Subcutaneous abdominal adipose tissue (tissue), 5 donors: ENCODE results near the gene BICD1.

ENCODE experiments used
- H3K27ac ChIP-seq: one replicate; pipeline ENCODE4 v1.7.0; 2013; ENCODE audit warnings: low read depth, mild to moderate bottlenecking, inconsistent platforms, low read length, moderate library complexity
- H3K27me3 ChIP-seq, 5 donors: one replicate each; pipeline ENCODE4 v1.7.0; 2013; ENCODE audit warnings: low read length in 5 of 5, inconsistent platforms in 1 of 5; ENCODE audit not compliant: control insufficient read depth in 5 of 5, insufficient read depth in 4 of 5
- H3K36me3 ChIP-seq, 5 donors: one replicate each; pipeline ENCODE4 v1.7.0; 2013; ENCODE audit warnings: low read length in 5 of 5; ENCODE audit not compliant: control insufficient read depth in 5 of 5, insufficient read depth in 5 of 5
- H3K4me1 ChIP-seq, 5 donors: one replicate each; pipeline ENCODE4 v1.7.0; 2013; ENCODE audit warnings: low read length in 5 of 5, mild to moderate bottlenecking in 3 of 5, moderate library complexity in 1 of 5; ENCODE audit not compliant: control insufficient read depth in 5 of 5, insufficient read depth in 5 of 5
- H3K4me3 ChIP-seq, 5 donors: one replicate each; pipeline ENCODE4 v1.7.0; 2013; ENCODE audit warnings: low read length in 5 of 5, low read depth in 1 of 5
- H3K9ac ChIP-seq, 5 donors: one replicate each; pipeline ENCODE4 v1.7.0; 2013; ENCODE audit warnings: low read length in 5 of 5, mild to moderate bottlenecking in 4 of 5, moderate library complexity in 3 of 5
- H3K9me3 ChIP-seq, 5 donors: one replicate each; pipeline ENCODE4 v1.7.0; 2013; ENCODE audit warnings: low read length in 5 of 5; ENCODE audit not compliant: control insufficient read depth in 5 of 5
- donor health status: healthy.
- donor health status: healthy.
- donor health status: healthy.
- donor health status: healthy.
- donor health status: healthy.

The BICD1 gene

DNA sequence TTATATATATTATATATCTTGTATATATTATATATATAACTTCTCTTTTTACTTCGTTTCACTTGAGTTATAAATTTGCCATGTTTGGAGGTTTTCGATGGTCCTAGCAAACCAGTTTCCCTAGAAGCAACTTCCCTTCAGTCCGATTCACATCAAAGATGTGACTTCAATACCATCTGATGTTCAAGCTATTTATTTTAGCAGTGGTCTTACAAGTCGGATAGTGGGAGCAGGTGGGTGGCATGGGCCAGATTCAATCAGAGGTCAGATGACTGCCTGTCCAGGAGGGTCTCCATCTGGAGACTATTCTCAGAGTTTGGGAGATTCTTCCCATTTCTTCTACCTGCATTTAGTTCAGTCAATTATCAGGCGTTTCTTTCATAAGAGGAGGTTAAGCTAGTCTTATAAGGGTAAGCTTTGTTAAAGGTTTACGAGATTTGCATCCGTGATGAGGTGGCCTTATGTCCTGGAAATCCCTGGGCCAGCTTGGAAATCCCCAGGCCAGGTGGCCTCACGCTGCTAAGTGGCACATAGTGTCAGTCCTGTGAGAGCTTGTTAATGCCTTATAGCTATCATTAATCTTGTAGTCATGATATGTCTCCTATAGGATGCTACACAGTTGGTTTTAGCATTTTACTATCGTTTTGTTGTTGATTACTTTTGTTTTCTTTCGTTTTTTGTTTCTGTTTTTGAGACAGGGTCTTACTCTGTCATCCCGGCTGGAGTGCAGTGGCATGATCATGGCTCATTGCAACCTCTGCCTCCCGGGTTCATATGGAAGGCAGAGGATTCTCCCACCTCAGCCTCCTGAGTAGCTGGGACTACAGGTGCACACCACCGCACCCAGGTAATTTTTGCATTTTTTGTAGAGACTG is 145.8 kb downstream of the BICD1 start:
- no peak overlapping the region for H3K27ac ChIP-seq
- H3K4me1 ChIP-seq = no peaks in the 10 kb centered on the region
- no peak overlapping the region for H3K9ac ChIP-seq

DNA sequence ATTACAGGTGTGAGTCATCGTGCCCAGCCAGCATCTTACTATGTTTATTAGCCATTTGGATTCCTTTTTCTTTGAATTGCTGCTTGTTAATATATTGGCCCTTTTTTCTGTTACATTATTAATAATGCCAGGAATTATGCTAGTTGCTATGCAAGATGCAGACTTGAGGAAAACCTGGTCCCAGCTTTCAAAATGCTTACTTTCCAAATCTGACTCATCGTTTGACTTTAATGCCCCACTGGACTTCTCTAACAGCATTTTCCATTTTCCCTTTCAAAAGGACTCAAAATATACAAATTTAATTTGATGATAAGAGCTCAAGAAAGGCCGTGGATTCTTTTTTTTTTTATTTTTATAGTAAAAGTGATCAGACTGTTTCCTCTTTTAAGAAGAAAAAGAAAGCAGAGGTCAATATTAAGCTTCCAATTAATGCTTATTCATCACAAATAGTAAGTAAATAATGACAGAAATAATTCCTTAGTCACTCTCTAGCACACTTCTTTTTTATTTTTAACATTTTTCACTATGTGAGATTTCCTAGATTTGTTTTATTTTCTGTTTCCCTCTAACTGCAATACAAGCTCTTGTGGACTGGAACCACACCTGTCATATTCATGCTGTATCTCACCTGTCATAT is 146.6 kb downstream of the BICD1 start:
- no peaks in the 10 kb centered on the region for H3K36me3 ChIP-seq
- H3K9ac ChIP-seq = no peak overlapping the region
- peaks cover 0 to 6% (median 0%) of the 10 kb centered on the region in 5 donors for H3K9me3 ChIP-seq
- no peak overlapping the region for H3K27ac ChIP-seq
- no peak overlapping the region for H3K4me3 ChIP-seq
- H3K4me1 ChIP-seq = no peaks in the 10 kb centered on the region
- no peaks in the 10 kb centered on the region for H3K27me3 ChIP-seq

More for the DNA sequence above, 145.8 kb downstream of the BICD1 start:
- H3K36me3 ChIP-seq = no peaks in the 10 kb centered on the region
- no peak overlapping the region for H3K4me3 ChIP-seq
- H3K27me3 ChIP-seq = no peaks in the 10 kb centered on the region
- H3K9me3 ChIP-seq = peaks cover 0 to 4% (median 0%) of the 10 kb centered on the region in 5 donors

DNA sequence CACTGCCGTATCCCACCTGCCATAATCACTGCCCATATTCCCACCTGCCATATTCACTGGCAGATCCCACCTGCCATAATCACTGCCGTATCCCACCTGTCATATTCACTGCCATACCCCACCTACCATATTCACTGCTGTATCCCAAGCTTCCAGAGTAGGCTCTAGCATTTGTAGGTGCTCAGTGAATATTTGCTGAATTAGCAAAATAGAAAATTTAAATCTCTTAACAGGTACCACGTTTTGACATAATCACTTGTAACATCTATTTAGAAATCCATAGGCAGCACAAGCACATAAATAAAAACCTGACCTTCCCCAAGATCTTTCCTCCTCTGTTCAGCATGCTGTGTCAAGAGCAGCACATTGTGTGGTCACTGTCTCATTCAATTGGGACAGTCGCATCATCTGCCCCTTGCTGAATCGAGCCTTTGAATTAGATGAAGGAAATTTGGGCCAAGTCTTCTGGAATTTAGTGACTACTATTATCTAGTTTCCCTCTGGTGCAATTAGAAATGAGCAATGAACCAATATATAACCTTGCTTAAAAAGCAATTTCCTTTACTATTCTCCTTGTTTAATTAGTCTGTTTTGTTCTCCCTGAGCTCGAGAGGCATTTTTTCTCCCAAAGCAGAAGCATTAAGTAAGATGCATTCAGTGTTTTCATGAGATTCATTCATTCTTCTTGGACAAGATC is 147.8 kb downstream of the BICD1 start:
- Histone ChIP-seq H3K27ac (no peak overlapping the region), H3K27me3 (no peaks in the 10 kb centered on the region), H3K4me3 (no peak overlapping the region), H3K36me3 (no peaks in the 10 kb centered on the region), H3K4me1 (no peaks in the 10 kb centered on the region), H3K9ac (no peak overlapping the region), H3K9me3 (peaks cover 0 to 6% (median 0%) of the 10 kb centered on the region in 5 donors)

DNA sequence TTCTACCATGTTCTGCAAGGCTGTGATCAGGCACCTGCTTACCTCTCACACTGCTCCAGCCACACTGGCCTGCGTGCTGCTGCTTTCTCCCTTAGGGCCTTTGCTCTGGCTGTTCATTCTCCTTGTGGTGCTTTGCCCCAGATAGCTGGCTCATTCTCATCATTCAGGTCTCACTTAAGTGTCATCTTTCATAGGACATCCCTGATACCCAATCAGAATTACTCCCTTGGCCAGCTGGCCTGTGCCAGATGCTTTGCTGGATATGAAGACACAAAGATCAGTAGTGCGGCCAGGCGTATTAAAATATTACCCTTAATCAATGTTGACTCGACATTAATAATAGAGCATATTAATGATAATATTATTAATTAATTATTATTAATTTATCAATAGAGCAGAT is 148.9 kb downstream of the BICD1 start:
- Histone ChIP-seq H3K4me1 (no peaks in the 10 kb centered on the region), H3K9me3 (peaks cover 0 to 6% (median 0%) of the 10 kb centered on the region in 5 donors), H3K9ac (no peak overlapping the region), H3K27me3 (no peaks in the 10 kb centered on the region), H3K27ac (no peak overlapping the region), H3K4me3 (no peak overlapping the region), H3K36me3 (no peaks in the 10 kb centered on the region)

DNA sequence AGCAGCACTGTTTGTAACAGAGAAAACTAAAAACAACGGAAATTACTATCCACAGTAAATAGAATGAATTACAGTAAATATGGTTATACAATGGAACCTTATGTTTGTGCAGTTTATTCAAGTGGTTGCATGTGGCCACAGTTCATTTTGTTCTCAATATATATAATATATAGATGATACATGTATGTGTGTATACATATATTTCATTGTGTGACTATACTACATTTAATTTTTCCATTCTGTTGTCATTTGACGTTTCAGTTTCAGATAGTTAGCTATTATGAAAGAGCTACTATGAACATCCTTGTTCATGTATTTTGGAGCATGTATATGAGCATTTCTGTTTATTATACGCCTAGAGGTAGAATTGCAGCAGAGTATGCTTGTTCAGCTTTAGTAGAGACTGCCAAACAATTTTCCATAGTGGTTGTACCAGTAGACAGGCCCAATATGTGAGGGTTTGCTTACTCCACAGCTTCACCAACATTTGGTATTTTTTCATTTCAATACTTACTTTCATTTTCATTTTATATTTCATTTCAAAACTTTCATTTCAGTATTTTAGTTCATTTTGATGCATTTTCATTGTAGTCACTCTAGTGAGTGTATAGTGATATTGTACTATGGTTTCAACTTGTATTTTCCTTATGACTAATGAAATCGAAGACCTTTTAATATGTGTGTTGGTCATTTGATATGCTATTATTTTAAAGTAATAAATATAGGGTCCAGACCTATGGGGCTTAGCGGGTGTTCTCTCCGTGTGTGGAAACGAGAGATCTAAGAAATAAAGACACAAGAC is 151.2 kb downstream of the BICD1 start:
- H3K4me3 ChIP-seq = no peak overlapping the region

DNA sequence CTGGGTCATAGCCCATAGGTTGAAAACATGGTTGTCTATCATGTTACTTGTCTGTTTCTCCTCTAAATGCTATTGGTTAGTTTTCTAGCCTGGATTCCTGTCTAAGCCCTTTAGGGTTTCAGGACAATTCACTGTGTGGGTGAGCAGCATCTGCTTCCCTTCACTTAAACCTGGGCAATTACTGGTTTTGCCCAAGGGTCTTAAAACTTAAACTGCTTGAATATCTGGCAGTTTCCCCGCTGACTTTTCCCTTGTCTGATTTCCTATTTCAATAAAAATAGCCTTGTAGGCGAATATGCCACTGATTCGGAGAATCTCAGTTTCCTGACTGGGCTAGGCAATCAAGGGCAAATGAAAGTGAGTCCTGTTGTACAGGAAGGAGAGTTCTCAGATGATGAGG is 154.0 kb downstream of the BICD1 start:
- Histone ChIP-seq H3K9ac (no peak overlapping the region), H3K27ac (no peak overlapping the region), H3K4me1 (peaks cover 0 to 8% (median 6%) of the 10 kb centered on the region in 5 donors), H3K9me3 (peaks cover 0 to 6% (median 0%) of the 10 kb centered on the region in 5 donors), H3K4me3 (no peak overlapping the region), H3K27me3 (no peaks in the 10 kb centered on the region), H3K36me3 (no peaks in the 10 kb centered on the region)

More for the DNA sequence above, 151.2 kb downstream of the BICD1 start:
- Histone ChIP-seq H3K9ac (no peak overlapping the region), H3K4me1 (no peaks in the 10 kb centered on the region), H3K27me3 (no peaks in the 10 kb centered on the region), H3K36me3 (no peaks in the 10 kb centered on the region), H3K27ac (no peak overlapping the region), H3K9me3 (peaks cover 0 to 6% (median 0%) of the 10 kb centered on the region in 5 donors)

DNA sequence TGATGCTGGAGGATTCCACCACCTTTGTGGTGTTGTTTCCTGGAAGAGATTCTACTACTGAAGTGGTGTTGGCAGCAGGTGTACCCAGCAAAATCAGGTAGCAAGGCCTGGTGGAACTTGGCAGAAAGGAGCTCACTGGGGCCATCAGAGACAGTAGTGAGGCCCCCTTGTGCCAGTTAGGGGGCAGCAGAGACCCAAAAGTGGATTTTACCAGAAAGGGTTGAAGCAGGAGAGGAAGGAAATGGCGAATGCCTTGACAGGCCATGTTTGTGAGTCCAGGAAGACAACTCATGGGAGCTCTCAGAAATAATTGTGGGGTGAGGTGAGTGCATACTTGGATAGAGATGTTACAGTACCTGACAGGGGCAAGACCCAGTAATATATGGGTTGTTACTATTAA is 155.0 kb downstream of the BICD1 start:
- H3K9ac ChIP-seq = no peak overlapping the region
- no peaks in the 10 kb centered on the region for H3K27me3 ChIP-seq
- no peaks in the 10 kb centered on the region for H3K36me3 ChIP-seq
- H3K4me3 ChIP-seq = no peak overlapping the region
- H3K9me3 ChIP-seq = peaks cover 0 to 6% (median 0%) of the 10 kb centered on the region in 5 donors
- peaks cover 0 to 8% (median 6%) of the 10 kb centered on the region in 5 donors for H3K4me1 ChIP-seq
- H3K27ac ChIP-seq = no peak overlapping the region

DNA sequence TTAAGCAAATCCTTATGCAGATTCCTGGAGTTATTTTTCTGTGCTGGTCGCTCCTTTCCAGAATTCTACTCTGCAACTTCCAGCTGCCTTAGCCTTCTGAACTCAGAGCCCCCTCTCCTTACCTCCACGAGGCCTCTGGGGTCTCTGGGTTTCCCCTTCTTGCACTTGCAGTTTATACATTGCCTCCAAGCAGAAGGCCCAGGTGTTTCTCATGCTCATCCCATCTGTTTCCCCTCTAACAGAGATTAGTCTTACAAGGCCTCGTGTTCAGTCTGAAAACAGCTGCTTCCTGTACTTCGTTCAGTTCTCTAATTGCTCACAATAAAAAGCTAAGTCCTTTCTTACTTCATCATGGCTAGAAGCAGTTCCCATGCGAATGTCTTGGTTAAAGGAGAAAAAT is 158.3 kb downstream of the BICD1 start:
- Histone ChIP-seq H3K9me3 (no peaks in the 10 kb centered on the region), H3K4me1 (peaks cover 0 to 8% (median 6%) of the 10 kb centered on the region in 5 donors), H3K9ac (no peak overlapping the region), H3K36me3 (no peaks in the 10 kb centered on the region), H3K27me3 (no peaks in the 10 kb centered on the region), H3K4me3 (no peak overlapping the region), H3K27ac (no peak overlapping the region)

DNA sequence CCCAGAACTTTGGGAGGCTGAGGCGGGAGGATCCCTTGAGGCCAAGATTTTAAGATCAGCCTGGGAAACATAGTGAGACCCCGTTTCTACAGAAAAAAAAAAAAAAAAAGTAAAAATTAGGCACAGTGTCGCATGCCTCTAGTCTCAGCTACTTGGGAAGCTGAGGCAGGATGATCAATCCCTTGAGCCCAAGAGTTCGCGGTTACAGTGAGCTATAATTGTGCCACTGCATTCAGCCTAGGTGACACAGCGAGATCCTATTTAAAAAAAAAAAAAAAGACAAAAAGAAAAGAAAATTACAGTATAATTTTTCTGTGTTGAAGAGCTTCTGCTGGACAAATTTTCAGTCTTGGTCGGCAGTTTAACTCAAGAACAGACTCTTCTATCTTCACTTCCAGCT is 158.8 kb downstream of the BICD1 start:
- H3K27me3 ChIP-seq = no peaks in the 10 kb centered on the region
- no peaks in the 10 kb centered on the region for H3K36me3 ChIP-seq
- no peak overlapping the region for H3K9ac ChIP-seq
- H3K4me3 ChIP-seq = no peak overlapping the region
- no peaks in the 10 kb centered on the region for H3K9me3 ChIP-seq
- no peak overlapping the region for H3K27ac ChIP-seq
- H3K4me1 ChIP-seq = peaks cover 0 to 8% (median 6%) of the 10 kb centered on the region in 5 donors
